HEK293 (cell line): ENCODE results near the gene TPST2.

Experiments
- REST ChIP-seq: fragments of 450-650 bp; formaldehyde crosslinking; IDR thresholded peaks from 2 replicates; pipeline ENCODE4 v1.5.1; 2016; ENCODE audit warnings: missing biosample characterization, missing genetic modification characterization
- ZNF121 ChIP-seq: fragments of 450-650 bp; formaldehyde crosslinking; IDR thresholded peaks from 2 replicates; pipeline ENCODE4 v1.5.1; 2016; ENCODE audit warnings: missing biosample characterization, missing genetic modification characterization
- ZNF133 ChIP-seq: fragments of 450-650 bp; formaldehyde crosslinking; IDR thresholded peaks from 2 replicates; pipeline ENCODE4 v1.5.1; 2016; ENCODE audit warnings: missing biosample characterization, missing genetic modification characterization
- ZNF544 ChIP-seq: fragments of 450-650 bp; formaldehyde crosslinking; IDR thresholded peaks from 2 replicates; pipeline ENCODE4 v1.5.0; 2017; ENCODE audit warnings: missing biosample characterization, missing genetic modification characterization
- ZNF670 ChIP-seq: fragments of 450-650 bp; formaldehyde crosslinking; IDR thresholded peaks from 2 replicates; pipeline ENCODE4 v1.5.1; 2016; ENCODE audit warnings: missing biosample characterization, missing genetic modification characterization, low read depth
- ZSCAN23 ChIP-seq: fragments of 450-650 bp; formaldehyde crosslinking; IDR thresholded peaks from 2 replicates; pipeline ENCODE4 v1.5.1; 2016; ENCODE audit warnings: missing biosample characterization, missing genetic modification characterization
- TF ChIP-seq, protein P1 (sequence below): fragments of 450-650 bp; formaldehyde crosslinking; IDR thresholded peaks from 2 replicates; pipeline ENCODE4 v1.5.1; 2016; ENCODE audit warnings: missing biosample characterization, missing genetic modification characterization

DNA sequence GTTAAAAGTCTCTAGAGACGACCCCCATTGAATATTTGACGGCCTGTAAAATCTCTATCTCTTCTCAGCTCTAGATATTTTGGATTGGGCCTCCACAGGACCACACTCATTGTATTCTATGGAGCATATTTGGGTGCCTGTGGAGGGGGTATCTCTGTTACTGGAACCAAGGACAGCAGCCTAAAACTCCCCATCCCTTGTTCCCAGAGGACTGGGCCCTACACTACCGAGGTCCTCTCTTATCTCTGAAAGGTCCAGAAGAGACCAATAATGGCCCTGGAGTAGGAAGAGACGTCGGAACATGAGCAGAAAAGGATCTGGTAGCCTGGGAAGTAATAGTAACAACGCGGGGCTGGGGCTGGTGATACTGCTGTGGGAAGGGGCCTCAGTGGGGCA is 106.9 kb downstream of the TPST2 start:
- TF ChIP-seq ZNF133 (tag by site-specific recombination) (no peak), REST (tag by site-specific recombination) (peak; percentile 77), ZSCAN23 (tag by site-specific recombination) (no peak), ZNF544 (tag by site-specific recombination) (no peak), ZNF670 (tag by site-specific recombination) (no peak), ZNF121 (tag by site-specific recombination) (no peak)
- TF ChIP-seq, protein P1, sequence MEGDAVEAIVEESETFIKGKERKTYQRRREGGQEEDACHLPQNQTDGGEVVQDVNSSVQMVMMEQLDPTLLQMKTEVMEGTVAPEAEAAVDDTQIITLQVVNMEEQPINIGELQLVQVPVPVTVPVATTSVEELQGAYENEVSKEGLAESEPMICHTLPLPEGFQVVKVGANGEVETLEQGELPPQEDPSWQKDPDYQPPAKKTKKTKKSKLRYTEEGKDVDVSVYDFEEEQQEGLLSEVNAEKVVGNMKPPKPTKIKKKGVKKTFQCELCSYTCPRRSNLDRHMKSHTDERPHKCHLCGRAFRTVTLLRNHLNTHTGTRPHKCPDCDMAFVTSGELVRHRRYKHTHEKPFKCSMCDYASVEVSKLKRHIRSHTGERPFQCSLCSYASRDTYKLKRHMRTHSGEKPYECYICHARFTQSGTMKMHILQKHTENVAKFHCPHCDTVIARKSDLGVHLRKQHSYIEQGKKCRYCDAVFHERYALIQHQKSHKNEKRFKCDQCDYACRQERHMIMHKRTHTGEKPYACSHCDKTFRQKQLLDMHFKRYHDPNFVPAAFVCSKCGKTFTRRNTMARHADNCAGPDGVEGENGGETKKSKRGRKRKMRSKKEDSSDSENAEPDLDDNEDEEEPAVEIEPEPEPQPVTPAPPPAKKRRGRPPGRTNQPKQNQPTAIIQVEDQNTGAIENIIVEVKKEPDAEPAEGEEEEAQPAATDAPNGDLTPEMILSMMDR (tag by site-specific recombination): no peak
